Midbrain (tissue), 1 donor: ENCODE data around the gene NR5A1.

Experiments
- DNase-seq: peaks from one replicate; lab custom pipeline; 2025; lab: John Stamatoyannopoulos, UW

The NR5A1 gene

GRCh38 chr9:124498499-124499146 is 8.6 kb downstream of the NR5A1 start:
- no peak for DNase-seq

DNA sequence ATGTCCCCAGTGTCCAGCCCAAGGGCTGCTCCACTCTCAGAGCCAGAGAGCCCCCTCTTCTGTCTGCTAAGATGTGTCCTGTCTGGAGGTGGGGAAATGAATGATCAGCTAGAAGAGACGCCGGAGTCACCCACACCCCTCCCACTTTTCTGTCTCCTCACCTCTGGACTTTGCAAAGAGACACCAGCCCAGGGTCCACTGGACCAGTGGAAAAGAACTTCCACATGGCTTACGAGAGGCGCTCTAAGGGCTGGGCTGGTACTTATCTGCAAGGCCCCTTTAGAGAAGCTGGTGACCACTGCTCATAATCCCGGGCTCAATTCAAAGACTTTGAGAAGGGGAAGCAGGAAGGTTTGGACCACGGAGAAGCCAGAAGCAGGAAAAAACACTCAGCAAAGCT is 9.2 kb downstream of the NR5A1 start:
- DNase-seq = no peak

DNA sequence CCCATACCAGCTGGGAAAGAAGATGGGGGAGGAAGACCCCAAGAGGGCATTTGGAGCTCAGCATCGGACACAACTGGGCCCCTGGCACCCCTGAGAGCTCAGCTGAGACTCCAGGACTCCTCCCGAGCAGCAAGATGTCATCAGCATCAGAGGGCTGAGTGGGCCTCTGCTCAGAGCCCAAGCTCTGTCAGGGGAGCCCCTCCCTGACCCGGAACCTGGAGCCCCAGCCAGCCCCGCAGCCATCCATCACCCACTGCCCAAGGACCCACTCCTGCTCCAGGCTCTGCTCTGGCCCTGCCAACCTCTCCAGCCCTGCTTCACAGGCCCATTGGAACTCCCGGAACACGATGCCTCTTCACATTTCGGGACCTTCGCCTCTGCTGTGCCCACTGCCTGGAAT is 9.8 kb downstream of the NR5A1 start:
- no peak for DNase-seq

- no peak for DNase-seq
Measured at GRCh38 chr9:124496463-124496862, 10.7 kb downstream of the NR5A1 start.

GRCh38 chr9:124496075-124496449 is 11.1 kb downstream of the NR5A1 start:
- DNase-seq = no peak

DNA sequence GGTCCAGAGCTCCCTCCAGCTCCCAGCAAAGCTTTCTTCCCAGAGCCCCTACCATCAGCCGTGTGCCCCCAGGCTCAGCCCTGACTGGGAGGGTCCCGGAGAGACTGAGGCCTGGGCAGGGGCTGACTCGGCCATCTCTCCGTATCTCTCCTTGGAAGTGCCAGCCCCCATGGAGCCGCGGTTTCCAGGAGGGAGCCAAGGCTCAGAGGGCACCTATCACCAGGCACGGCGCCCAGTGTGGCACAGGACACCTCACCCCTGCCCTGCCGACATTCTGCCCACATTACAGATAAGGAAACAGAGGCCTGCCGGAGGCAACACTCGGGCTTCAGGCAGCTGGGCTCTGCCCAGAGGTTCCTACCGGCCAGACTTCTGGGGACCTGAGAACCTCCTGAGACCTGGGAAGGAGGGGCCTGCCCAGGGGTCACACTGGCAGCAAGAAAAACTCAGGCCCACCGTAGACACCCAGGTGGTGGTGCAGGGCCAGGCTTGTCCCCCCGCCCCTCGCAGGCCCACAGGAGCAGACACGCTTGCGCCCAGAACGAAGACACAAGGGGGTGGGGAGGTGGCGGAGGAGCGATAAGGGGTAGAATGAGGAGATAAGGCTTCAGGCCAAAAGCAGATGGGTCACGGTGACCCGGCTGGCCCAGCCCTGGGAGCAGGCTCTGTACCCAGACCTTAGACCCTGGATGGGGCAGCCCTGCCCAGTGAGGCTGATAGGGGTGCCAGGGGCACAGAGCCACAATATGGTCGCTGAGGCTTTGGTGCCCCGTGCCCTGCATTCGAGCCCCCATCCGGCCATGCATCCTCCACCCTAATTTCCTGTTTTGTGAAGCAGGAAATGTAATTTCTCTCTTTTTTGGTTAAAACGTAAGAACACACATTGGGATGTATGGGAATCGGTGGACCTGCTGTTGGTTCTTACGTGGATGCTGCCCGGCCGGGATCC is 11.8 kb downstream of the NR5A1 start:
- no peak for DNase-seq

DNA sequence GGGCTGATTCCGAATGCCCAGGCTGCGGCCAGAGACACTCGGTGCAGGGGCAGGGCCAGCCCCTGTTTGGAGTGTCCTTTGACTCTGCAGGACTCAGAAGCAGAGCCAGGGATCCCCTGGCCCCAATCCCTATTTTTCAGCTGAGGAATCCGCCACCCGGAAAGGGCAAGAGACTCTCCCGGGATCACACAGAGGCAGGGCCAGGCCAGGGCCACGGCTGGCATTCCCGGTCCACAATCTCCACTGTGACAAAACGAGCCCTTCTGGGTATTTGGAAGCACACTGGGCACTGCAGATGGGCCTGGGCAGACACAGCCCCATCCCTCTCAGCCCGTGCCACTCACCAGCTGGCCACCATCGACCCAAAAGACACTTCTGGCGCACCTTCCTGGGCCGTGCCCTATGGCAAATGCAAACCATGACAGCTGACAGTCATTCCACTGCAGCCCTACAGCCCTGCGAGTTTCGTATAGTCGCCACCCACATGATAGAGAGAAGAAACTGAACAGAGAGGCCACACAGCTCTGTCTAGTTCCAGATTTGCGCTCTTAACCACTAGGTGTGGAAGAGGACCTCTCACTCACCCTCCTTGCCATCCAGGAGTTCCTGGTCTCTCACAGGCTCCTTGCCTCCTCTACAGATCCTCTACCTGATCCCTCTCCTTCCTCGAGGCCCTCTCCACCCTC is 13.3 kb downstream of the NR5A1 start:
- no peak for DNase-seq

- no peak for DNase-seq
Measured at GRCh38 chr9:124493218-124493617, 14.0 kb downstream of the NR5A1 start.

DNA sequence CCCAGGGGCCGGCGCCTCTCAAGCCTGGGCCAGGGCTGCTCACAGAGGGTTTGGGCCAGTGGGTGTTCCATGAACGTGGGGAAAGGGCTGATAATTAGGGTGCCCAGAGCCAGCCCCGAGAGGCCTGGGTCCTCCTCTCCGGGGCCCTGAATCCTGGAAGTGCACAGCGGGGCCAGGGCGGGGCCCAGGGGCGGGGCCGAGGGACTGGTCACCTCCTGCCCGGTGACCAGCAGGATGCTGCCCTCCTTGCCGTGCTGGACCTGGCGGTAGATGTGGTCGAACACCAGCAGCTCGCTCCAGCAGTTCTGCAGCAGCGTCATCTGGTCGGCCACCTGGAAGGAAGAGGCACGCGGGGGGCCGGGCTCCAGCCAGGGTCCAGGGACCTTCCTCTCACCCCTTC is 14.4 kb downstream of the NR5A1 start:
- DNase-seq = no peak

GRCh38 chr9:124491049-124491975 is 15.9 kb downstream of the NR5A1 start:
- no peak for DNase-seq

- no peak for DNase-seq
Measured at GRCh38 chr9:124490004-124490403, 17.2 kb downstream of the NR5A1 start.

DNA sequence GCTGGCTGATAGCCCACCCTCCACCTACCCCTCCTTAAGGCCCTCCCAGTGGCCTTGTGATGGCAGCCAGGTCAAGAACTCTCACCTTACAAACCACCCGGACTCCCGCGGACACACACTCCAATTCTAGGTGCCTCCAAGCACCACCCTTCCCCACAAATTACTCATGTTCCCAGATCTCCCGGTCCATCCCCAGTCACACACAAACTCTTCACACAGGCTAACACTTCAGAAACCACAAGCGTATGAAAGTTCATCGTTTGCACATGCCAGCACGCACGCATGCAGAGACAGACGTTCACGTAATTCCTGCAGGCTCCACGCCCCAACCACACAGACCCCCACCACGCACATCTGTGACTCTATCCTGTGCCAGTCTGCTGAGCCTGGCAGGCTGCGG is 18.0 kb downstream of the NR5A1 start:
- DNase-seq = no peak

DNA sequence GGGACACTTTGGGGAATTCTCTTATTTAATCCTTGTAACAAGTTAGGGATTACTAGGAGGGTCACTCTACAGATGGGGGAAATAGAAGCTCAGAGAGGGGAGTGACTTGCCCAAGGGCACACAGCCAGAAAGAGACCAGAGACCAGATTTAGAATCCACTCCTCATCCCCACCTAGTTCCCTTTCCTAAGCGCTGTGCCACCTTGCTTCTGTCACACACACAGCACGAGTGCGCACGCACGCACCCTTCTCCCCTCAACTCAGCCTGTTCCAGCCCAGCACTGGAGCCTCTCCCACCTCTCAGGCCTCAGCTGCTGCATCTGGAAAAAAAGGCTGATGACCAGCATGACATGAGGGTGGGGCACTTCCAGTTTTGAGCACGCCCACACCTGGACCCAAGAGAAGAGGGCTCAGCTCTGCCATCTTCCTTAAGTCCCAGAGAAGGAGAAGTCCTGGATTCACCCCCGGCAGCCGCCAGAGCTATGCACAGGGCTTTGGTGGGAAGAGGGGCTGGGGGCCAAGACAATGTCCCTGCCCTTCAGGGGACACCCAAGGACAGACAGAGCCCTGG is 18.5 kb downstream of the NR5A1 start:
- no peak for DNase-seq

- DNase-seq = no peak
Measured at GRCh38 chr9:124487260-124488182, 19.7 kb downstream of the NR5A1 start.

GRCh38 chr9:124486778-124487259 is 20.4 kb downstream of the NR5A1 start:
- DNase-seq = no peak

DNA sequence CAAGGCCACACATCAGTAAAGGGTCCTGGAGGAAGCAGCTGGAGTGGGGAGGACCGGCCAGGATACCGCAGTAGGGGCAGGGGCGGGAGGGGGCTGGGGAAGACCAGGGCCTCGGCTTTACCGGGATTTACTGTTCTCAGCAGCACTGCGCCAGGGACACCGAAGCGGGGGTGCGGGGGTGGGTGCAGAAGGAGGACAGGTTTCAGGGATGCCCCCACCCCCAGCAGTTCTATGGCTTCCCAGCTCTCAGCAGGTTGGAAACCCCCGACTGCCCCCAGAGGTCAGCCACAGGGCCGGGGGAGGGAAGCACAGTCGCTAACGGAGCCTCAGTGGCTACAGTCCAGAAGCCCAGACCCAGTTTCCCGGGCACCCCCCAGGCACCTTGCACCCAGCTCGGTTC is 21.3 kb downstream of the NR5A1 start:
- no peak for DNase-seq

- no peak for DNase-seq
Measured at GRCh38 chr9:124485201-124485600, 22.0 kb downstream of the NR5A1 start.

DNA sequence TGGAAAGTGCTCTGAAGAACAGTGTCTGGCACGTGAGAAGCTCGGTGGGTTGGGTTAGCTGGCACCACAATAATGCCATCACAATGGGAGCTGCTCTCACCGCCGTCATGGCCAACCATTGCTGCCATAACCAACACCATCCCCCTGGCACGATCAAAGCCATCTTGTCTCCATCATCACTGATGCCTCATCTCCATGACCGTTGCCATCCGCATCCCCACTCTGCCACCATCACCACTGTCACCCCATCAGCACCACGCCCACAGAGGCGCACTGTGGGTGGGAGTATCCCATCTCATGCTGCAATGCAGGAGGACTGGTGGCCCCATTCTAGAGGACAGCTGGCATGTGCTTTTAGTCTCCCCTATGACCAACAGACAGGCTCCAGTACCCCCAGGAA is 23.7 kb downstream of the NR5A1 start:
- DNase-seq = no peak

DNA sequence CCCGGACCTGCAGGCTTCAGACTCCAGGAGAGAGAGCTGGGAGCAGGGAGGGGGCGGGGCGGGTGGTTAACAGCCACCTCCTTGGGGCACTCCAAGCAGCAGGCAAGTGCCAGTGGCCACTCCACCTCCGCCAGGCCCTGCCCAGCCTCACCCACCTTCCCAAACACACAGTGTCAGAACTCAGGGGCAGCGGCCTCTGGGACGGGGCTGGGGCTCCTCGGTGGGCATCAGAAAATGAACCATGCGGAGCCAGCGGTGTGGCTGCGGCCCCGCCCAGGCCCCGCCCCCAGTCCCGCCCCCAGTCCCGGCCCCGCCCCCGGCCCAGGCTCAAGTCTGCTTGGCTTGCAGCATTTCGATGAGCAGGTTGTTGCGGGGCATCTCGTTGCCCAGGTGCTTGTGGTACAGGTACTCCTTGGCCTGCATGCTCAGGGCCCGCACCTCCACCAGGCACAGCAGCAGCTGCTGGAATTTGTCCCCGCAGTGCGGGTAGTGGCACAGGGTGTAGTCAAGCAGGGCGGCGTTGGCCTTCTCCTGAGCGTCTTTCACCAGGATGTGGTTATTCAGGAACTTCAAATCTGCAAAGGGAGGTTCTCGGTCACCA is 24.7 kb downstream of the NR5A1 start:
- no peak for DNase-seq

DNA sequence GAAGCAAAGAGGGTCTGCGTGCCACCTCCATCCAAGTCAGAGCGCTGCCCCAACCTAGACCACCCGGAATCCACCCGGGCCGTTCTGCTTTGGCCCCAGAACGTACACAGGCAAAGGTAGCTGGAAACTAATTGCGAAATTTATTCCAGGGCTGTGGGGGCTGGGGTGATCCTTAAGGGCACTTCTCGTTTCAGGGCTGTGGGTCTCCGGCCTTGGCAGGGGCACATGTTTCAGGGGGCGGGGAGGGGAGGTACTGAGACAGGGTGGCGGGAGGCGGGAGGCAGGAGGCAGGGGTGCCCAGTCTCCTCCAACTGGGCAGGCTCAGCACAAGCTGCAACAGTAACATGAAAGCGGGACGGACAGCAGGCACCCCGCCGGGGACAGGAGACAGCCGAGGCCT is 26.1 kb downstream of the NR5A1 start:
- no peak for DNase-seq
